HL-60 (cell line): ENCODE results near the gene C2orf15.

Experiments
- TF ChIP-seq, protein P1 (sequence below): IDR thresholded peaks from 2 replicates; pipeline ENCODE4 v1.6.1; 2012; ENCODE audit warnings: low read depth; ENCODE audit not compliant: insufficient replicate concordance
- TF ChIP-seq, protein P2 (sequence below): IDR thresholded peaks from one replicate; pipeline ENCODE4 v1.5.1; 2011; ENCODE audit warnings: low read length, control low read depth, inconsistent platforms; ENCODE audit not compliant: insufficient read depth

DNA sequence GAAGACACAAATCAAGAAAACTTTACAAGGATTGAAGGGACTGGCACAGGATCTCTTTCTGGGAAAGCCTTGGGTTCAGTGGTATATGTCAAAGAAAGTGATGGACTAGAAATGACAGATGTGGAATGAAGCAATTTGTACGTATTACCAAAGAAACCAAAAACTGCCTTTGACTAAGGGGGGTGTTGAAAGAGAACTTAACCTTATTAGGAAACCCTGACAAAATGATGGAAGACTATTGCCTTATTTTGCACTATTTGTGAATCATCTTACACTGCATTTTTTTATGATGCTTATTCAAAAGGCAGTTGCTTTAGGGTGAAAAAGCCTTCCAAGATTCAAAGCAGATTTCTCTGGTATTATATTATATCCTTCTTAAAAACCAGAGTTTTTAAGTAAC, 9.2 kb downstream of the C2orf15 start:
- TF ChIP-seq, protein P1, sequence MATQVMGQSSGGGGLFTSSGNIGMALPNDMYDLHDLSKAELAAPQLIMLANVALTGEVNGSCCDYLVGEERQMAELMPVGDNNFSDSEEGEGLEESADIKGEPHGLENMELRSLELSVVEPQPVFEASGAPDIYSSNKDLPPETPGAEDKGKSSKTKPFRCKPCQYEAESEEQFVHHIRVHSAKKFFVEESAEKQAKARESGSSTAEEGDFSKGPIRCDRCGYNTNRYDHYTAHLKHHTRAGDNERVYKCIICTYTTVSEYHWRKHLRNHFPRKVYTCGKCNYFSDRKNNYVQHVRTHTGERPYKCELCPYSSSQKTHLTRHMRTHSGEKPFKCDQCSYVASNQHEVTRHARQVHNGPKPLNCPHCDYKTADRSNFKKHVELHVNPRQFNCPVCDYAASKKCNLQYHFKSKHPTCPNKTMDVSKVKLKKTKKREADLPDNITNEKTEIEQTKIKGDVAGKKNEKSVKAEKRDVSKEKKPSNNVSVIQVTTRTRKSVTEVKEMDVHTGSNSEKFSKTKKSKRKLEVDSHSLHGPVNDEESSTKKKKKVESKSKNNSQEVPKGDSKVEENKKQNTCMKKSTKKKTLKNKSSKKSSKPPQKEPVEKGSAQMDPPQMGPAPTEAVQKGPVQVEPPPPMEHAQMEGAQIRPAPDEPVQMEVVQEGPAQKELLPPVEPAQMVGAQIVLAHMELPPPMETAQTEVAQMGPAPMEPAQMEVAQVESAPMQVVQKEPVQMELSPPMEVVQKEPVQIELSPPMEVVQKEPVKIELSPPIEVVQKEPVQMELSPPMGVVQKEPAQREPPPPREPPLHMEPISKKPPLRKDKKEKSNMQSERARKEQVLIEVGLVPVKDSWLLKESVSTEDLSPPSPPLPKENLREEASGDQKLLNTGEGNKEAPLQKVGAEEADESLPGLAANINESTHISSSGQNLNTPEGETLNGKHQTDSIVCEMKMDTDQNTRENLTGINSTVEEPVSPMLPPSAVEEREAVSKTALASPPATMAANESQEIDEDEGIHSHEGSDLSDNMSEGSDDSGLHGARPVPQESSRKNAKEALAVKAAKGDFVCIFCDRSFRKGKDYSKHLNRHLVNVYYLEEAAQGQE: no peak
- TF ChIP-seq, protein P2, sequence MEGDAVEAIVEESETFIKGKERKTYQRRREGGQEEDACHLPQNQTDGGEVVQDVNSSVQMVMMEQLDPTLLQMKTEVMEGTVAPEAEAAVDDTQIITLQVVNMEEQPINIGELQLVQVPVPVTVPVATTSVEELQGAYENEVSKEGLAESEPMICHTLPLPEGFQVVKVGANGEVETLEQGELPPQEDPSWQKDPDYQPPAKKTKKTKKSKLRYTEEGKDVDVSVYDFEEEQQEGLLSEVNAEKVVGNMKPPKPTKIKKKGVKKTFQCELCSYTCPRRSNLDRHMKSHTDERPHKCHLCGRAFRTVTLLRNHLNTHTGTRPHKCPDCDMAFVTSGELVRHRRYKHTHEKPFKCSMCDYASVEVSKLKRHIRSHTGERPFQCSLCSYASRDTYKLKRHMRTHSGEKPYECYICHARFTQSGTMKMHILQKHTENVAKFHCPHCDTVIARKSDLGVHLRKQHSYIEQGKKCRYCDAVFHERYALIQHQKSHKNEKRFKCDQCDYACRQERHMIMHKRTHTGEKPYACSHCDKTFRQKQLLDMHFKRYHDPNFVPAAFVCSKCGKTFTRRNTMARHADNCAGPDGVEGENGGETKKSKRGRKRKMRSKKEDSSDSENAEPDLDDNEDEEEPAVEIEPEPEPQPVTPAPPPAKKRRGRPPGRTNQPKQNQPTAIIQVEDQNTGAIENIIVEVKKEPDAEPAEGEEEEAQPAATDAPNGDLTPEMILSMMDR: no peak
